Right lobe of liver (tissue), 6 donors: ENCODE results near the gene MCIDAS. TPM values are rescaled to one million over a fixed set of nuclear protein-coding genes. Genes with fewer than 3 reads are reported as not detected.
A peak's percentile ranks its signal among the peaks of the same experiment; 100 is the strongest.

Experiments used
- ATAC-seq, 4 donors: fragments of 200-7000 bp; cut with Tn5 transposase; one replicate each; pipeline ENCODE4 v1.9.1; 2020; ENCODE audit warnings: mild to moderate bottlenecking in 4 of 4, moderate library complexity in 4 of 4
- DNase-seq, 3 donors: peaks; one replicate each; pipeline ENCODE4 v3.0.0-alpha.2; 2020
- H3K27ac ChIP-seq, 3 donors: fragments of 200-600 bp; one replicate each; pipeline ENCODE4 v1.8.0; 2022
- H3K27me3 ChIP-seq, 2 donors: fragments of 200-600 bp; one replicate each; pipeline ENCODE4 v1.8.0; 2022
- H3K36me3 ChIP-seq, 4 donors: fragments of 200-600 bp; sonication (generic) in 1 of 4; one replicate each; pipeline versions ENCODE4 v1.5.1 to v1.8.0; 2017 to 2022; ENCODE audit warnings: control low read depth in 1 of 4
- H3K4me1 ChIP-seq, 4 donors: fragments of 200-600 bp; sonication (generic) in 1 of 4; one replicate each; pipeline versions ENCODE4 v1.5.1 to v1.8.0; 2017 to 2022; ENCODE audit warnings: control low read depth in 1 of 4
- H3K4me3 ChIP-seq, 3 donors: fragments of 200-600 bp; one replicate each; pipeline ENCODE4 v1.8.0; 2022
- H3K9me3 ChIP-seq, 4 donors: fragments of 200-600 bp; sonication (generic) in 1 of 4; one replicate each; pipeline versions ENCODE4 v1.5.1 to v1.8.0; 2017 to 2022; ENCODE audit warnings: control low read depth in 1 of 4
- POLR2A ChIP-seq: fragments of 450-650 bp; IDR thresholded peaks from one replicate; pipeline ENCODE4 v1.6.1; 2017; ENCODE audit warnings: antibody characterized with exemption, mild to moderate bottlenecking
- WGBS: methylation state at CpG from one replicate; pipeline ENCODE4 v1.1.6; 2018; ENCODE audit warnings: low coverage, low lambda C conversion rate; ENCODE audit not compliant: insufficient coverage; ENCODE audit errors: missing lambda C conversion rate; 5-methylcytosine and 5-hydroxymethylcytosine counted together
- intact Hi-C, 2 donors: fragments of 100-400 bp; cut with DNase I; formaldehyde crosslinking; loops; one replicate each; pipeline versions ENCODE4 v1.11.2 to v1.14.1; 2022
- long read RNA-seq: library from polyadenylated mRNA; unstranded; transcript quantifications from one replicate; pipeline ENCODE4 v2.0.0, GENCODE V29; 2019
- total RNA-seq, 6 experiments: library from RNA; depleted of rRNA in 2 of 6; stranded (reverse); fragments of >200 nt in 2 of 6; fragmentation: NEBNext Ultra II Directional in 3 of 6; extraction: Animal tissue kit (Norgen Biotek cat#: 25700) in 3 of 6; gene quantifications; one replicate each; pipeline versions ENCODE4 v1.1.0 to v1.2.4, GENCODE V29; 2016 to 2023
- TF ChIP-seq, protein P1 (sequence below), 4 donors: fragments of 200-600 bp in 3 of 4; fragments of 450-650 bp in 1 of 4; IDR thresholded peaks; one replicate each; pipeline versions ENCODE4 v1.5.1 to v1.8.0; 2016 to 2022; ENCODE audit warnings: antibody characterized with exemption in 4 of 4, mild to moderate bottlenecking in 2 of 4
- donor health status: DM: no; HTN: yes; CAD: no.
- donor health status: DM: no; HTN: no; CAD: no.
- donor health status: DM: no; HTN: no; CAD: no.
- donor health status: DM: no; HTN: yes; CAD: no.
- donor health status: DM: no; HTN: yes; CAD: no.

MCIDAS gene
- total RNA-seq, result not detected
- long read RNA-seq, result 0 reads

DNA sequence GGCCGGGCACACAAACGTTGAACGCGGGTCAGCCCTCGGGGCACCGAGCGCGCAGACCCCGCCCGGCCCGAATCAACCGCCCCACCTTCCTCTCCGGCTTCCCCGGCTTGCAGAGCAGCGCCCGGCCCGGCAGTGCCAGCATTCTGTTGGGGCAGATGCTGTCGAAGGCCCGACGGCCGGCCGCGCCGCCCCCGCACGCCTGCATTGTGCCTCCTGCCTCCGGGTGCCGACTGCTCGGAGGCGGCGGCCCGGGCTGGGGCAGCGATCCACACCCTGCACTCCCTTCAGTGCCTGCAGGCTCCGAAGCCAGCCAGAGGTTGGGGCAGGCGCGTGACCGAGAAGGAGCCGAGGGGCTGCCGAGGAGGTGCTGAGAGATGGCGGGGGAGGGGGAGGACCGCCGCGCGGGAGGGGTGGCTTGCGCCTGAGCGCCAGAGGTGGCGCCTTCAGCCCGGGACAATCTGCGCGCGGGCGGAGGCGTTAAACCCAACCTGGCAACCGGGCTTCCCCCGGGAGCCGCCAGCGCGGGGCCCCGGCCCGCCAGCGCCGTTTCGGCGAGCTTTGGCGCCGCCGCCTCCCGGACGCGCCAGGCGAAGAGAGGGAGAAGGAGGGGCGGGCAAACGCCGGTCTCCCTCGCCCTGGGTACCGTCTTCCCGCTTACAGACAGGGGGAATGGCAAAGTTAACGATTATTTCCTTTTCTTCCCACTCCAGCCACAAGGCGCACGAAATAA, at the start of gene MCIDAS:
Gene MCIDAS, minus strand, starts transcription at position 382 of the 730 bp plus-strand sequence. Its CDS starts 177 bp downstream, at position 205.
- DNase-seq, result peak in 2 of 3 donors; percentile 53 to 69
- TF ChIP-seq POLR2A, result no peak
- TF ChIP-seq, protein P1, sequence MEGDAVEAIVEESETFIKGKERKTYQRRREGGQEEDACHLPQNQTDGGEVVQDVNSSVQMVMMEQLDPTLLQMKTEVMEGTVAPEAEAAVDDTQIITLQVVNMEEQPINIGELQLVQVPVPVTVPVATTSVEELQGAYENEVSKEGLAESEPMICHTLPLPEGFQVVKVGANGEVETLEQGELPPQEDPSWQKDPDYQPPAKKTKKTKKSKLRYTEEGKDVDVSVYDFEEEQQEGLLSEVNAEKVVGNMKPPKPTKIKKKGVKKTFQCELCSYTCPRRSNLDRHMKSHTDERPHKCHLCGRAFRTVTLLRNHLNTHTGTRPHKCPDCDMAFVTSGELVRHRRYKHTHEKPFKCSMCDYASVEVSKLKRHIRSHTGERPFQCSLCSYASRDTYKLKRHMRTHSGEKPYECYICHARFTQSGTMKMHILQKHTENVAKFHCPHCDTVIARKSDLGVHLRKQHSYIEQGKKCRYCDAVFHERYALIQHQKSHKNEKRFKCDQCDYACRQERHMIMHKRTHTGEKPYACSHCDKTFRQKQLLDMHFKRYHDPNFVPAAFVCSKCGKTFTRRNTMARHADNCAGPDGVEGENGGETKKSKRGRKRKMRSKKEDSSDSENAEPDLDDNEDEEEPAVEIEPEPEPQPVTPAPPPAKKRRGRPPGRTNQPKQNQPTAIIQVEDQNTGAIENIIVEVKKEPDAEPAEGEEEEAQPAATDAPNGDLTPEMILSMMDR (IDR thresholded peaks at IDR 0.05), result peak in 2 of 4 donors; percentile 19 to 22
- ATAC-seq, result peak; percentile 65 to 84 (median 66)
- H3K4me3 ChIP-seq, result peak within 1 kb of the TSS; percentile 5 to 37 (median 30)
- H3K9me3 ChIP-seq, result no peaks in the 10 kb centered on the region
- H3K27me3 ChIP-seq, result peaks cover 0 to 87% of the 10 kb centered on the region in 2 donors
- H3K4me1 ChIP-seq, result peaks cover 0 to 24% (median under 1%) of the 10 kb centered on the region in 4 donors
- no peak within 1 kb of the TSS for H3K27ac ChIP-seq
- 0% methylated on average over 1 of the region's 80 CpGs for WGBS
- no peaks in the 10 kb centered on the region for H3K36me3 ChIP-seq
- intact Hi-C loops, result no loop called here

DNA sequence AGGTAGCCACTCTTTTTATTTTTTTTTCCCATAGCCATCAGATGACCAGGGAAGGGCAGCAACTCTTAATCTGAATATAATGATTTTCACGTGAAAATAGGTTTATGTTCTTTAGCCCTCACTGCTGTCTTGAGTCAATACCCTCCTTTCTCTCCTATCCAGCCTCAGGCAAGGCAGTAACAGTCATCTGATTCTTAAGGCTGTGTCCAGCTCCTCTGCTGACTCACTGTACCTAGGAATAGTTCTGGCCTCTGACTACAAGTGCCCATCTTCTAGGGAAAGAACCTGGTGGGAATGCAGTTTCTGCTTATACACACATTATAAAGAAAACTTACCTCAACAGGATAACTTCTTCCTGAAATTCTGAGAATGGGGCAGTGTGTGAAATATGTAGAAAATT, 49.7 kb upstream of the MCIDAS start:
- H3K4me1 ChIP-seq, result no peaks in the 10 kb centered on the region
- no peak for TF ChIP-seq POLR2A
- TF ChIP-seq, protein P1 (IDR thresholded peaks at IDR 0.05), result no peak
- DNase-seq, result no peak
- H3K9me3 ChIP-seq, result no peaks in the 10 kb centered on the region
- no peak for ATAC-seq
- no peaks in the 10 kb centered on the region for H3K27me3 ChIP-seq
- no peak overlapping the region for H3K4me3 ChIP-seq
- no peak overlapping the region for H3K27ac ChIP-seq
- peaks cover 0 to 68% (median 29%) of the 10 kb centered on the region in 4 donors for H3K36me3 ChIP-seq
- intact Hi-C loops, result no loop called here
- 100% methylated on average over 1 of the region's 1 CpG for WGBS

DNA sequence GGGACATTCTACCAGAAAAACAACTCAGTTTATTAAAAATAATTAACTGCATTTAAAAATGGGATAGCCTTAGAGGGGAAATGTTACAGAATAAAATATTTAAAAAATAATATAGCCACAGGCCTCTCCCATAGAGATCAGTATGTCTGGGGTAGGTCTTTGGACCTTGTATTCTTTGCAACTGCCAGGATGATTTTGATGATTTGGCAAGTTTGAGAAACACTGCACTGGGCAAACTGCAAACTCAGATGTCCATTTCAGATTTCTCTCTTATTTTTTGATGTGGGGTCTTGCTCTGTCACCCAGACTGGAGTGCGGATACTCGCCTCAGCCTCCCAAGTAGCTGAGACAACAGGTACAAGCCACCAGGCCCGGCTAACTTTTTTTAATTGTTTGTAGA, 31.2 kb upstream of the MCIDAS start:
- no peak for TF ChIP-seq POLR2A
- TF ChIP-seq, protein P1 (IDR thresholded peaks at IDR 0.05), result no peak
- WGBS, result 93% methylated on average over 2 of the region's 3 CpGs
- H3K4me1 ChIP-seq, result no peaks in the 10 kb centered on the region
- no peak for DNase-seq
- peaks cover 0 to 42% (median 25%) of the 10 kb centered on the region in 4 donors for H3K36me3 ChIP-seq
- intact Hi-C loops, result no loop called here
- no peak overlapping the region for H3K4me3 ChIP-seq
- H3K27ac ChIP-seq, result no peak overlapping the region
- H3K9me3 ChIP-seq, result no peaks in the 10 kb centered on the region
- peak in 2 of 4 donors; percentile 36 to 55 for ATAC-seq
- no peaks in the 10 kb centered on the region for H3K27me3 ChIP-seq

DNA sequence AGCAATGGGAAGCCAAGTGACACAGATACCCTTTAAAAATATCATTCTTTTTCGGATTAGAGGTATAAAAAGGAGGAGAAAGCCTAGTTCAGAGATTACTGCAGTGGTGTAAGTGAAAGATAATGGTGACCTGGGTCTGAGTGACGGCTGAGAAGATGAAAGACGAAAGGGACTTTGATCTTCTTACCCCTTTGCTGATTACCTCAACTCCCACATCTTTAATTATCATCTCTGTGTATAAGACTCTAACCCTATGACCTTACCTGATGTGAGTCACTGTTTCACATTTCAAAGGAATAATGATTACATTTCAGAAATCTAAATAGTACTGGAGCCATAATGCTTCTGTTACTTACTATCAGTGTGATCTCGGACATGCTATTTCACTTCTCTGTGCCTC, 27.7 kb upstream of the MCIDAS start:
- no peak for TF ChIP-seq POLR2A
- TF ChIP-seq, protein P1 (IDR thresholded peaks at IDR 0.05), result no peak
- Histone ChIP-seq H3K27me3 (no peaks in the 10 kb centered on the region), H3K4me3 (no peak overlapping the region), H3K9me3 (no peaks in the 10 kb centered on the region), H3K4me1 (no peaks in the 10 kb centered on the region), H3K36me3 (peaks cover 0 to 32% (median 18%) of the 10 kb centered on the region in 4 donors), H3K27ac (no peak overlapping the region)
- intact Hi-C loops, result no loop called here
- no peak for ATAC-seq
- WGBS, result 90% methylated on average over 4 of the region's 4 CpGs
- no peak for DNase-seq
